ENCODE data around the gene TMEM87B.

DNA sequence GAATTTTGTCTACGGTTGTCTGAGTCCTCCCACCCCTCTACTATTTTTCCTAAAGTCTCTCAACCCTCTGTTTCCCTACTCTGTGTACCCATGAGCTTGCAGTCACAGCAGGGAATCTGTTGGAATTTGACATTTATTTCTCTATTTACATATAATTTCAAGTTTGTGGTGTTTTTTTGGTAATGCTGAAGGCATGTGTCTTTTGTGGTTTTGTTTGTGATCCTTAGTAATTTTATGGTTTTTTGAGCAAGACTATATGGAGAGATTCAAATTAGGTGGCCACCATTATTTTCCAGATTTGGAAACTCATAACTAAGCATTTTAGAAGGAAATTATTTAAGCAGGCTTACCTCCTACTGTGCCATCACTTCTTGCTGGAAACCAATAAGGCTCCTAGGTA is 55.9 kb downstream of the TMEM87B start:
- TF ChIP-seq EZH2 (IDR thresholded peaks at IDR 0.05; ENCODE audit: insufficient read depth, poor library complexity, severe bottlenecking) (no peak), EZH2phosphoT487 (IDR thresholded peaks at IDR 0.05; ENCODE audit: insufficient read depth, low read depth) (no peak)

All from GM23248 (cell line).